Testis (tissue), 2 donors: Measurements from ENCODE around the gene ADPRHL1.

Source experiments
- POLR2A ChIP-seq: fragments of 450-650 bp; IDR thresholded peaks from one replicate; pipeline ENCODE4 v1.6.1; 2017; ENCODE audit warnings: antibody characterized with exemption, mild to moderate bottlenecking, moderate library complexity
- TF ChIP-seq, protein P1 (sequence below), 3 experiments: fragments of 450-650 bp in 2 of 3; fragments of 200-600 bp in 1 of 3; sonication (generic) in 1 of 3; IDR thresholded peaks; one replicate each; pipeline ENCODE4 v1.5.1; 2016 to 2019; ENCODE audit warnings: antibody characterized with exemption in 3 of 3, mild to moderate bottlenecking in 2 of 3, moderate library complexity in 1 of 3

DNA sequence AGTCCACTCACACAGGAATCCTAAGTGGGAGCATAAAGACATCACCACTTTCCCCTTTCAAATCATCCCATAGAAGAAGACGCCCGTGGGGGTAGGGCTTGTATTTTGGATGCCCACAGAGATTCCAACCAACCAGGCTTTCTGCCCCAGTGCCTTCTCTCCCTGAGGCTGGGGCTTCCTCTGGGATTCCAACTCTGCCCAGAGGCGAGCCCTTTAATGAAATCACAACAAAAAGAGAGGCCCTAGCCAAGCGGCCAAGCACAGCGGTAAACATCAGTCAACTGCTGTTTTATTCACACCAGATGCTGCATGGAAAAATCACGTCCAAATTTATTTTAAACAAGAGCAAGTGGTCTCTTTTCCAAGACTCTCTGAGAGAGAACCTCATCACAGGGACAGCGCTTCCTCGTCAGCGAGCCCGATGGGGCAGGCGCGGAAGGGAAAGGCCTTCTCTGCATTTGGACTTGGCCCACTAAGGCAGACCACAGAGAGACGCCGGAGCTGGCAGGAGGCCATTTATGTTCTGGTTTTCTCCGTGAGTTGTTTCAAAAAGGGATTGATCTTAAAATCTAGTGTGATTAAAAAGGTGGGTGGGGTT, 31.5 kb downstream of the ADPRHL1 start:
- TF ChIP-seq, protein P1, sequence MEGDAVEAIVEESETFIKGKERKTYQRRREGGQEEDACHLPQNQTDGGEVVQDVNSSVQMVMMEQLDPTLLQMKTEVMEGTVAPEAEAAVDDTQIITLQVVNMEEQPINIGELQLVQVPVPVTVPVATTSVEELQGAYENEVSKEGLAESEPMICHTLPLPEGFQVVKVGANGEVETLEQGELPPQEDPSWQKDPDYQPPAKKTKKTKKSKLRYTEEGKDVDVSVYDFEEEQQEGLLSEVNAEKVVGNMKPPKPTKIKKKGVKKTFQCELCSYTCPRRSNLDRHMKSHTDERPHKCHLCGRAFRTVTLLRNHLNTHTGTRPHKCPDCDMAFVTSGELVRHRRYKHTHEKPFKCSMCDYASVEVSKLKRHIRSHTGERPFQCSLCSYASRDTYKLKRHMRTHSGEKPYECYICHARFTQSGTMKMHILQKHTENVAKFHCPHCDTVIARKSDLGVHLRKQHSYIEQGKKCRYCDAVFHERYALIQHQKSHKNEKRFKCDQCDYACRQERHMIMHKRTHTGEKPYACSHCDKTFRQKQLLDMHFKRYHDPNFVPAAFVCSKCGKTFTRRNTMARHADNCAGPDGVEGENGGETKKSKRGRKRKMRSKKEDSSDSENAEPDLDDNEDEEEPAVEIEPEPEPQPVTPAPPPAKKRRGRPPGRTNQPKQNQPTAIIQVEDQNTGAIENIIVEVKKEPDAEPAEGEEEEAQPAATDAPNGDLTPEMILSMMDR (IDR thresholded peaks at IDR 0.05) = no peak
- TF ChIP-seq POLR2A = no peak
